RWPE1 (cell line): Measurements from ENCODE around the gene PDSS2.
"Not testable (repeated sequence)": the region's sequence is repeated elsewhere in the genome, so short reads cannot be mapped to it uniquely, and the experiment has no call there.

Source experiments
- CTCF ChIA-PET: fragments of 350-600 bp; sonication (Branson Sonifier 250); formaldehyde crosslinking; extraction: SDS; loops from one replicate; lab custom pipeline; 2021; lab: Yijun Ruan, JAX
- POLR2A ChIA-PET: fragments of 400-600 bp; formaldehyde crosslinking; extraction: SDS; loops from one replicate; lab custom pipeline; 2020; ENCODE audit warnings: antibody characterized with exemption; ENCODE audit not compliant: low non-redundant PET; lab: Yijun Ruan, JAX
- DNase-seq: peaks from one replicate; pipeline ENCODE4 v3.0.0; 2012; ENCODE audit warnings: low spot score
- H3K27ac ChIP-seq: fragments of 450-650 bp; 2 replicates; pipeline ENCODE4 v1.5.1; 2017
- TF ChIP-seq, protein P1 (sequence below): fragments of 450-650 bp; conservative IDR thresholded peaks from 2 replicates; pipeline ENCODE4 v1.5.1; 2017; ENCODE audit warnings: low read depth, mild to moderate bottlenecking

The PDSS2 gene

DNA sequence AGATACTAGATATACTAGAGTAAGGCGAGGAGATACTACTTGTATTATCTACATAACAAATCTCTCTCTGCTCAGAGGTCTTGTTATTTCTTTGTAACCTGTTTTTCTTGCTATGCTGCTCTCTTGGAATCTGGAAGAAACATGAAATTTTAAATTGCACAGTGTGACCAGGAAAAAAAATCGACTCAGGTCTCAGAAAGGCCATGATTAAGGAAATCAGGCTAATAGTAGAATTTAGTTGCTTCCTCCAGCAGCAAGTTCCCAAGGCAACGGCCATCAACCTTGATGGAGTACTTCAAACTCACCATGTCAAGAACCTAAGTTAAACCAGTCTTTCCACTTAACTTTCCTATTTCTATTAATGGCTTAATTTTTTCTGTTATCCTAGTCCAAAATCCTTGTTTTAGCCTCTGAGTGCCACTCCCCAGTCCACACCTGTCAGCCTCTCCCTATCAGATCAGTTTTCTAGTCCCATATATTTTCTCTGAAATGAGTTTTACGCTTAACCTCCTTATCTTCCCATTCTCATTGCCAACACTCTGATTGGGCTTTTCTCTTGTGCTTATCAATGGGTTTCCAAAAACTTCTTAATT is 256.4 kb downstream of the PDSS2 start:
- TF ChIP-seq, protein P1, sequence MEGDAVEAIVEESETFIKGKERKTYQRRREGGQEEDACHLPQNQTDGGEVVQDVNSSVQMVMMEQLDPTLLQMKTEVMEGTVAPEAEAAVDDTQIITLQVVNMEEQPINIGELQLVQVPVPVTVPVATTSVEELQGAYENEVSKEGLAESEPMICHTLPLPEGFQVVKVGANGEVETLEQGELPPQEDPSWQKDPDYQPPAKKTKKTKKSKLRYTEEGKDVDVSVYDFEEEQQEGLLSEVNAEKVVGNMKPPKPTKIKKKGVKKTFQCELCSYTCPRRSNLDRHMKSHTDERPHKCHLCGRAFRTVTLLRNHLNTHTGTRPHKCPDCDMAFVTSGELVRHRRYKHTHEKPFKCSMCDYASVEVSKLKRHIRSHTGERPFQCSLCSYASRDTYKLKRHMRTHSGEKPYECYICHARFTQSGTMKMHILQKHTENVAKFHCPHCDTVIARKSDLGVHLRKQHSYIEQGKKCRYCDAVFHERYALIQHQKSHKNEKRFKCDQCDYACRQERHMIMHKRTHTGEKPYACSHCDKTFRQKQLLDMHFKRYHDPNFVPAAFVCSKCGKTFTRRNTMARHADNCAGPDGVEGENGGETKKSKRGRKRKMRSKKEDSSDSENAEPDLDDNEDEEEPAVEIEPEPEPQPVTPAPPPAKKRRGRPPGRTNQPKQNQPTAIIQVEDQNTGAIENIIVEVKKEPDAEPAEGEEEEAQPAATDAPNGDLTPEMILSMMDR: no peak
- no peak overlapping the region for H3K27ac ChIP-seq
- ChIA-PET CTCF (no interaction called here), POLR2A (no interaction called here)
- DNase-seq: no peak

DNA sequence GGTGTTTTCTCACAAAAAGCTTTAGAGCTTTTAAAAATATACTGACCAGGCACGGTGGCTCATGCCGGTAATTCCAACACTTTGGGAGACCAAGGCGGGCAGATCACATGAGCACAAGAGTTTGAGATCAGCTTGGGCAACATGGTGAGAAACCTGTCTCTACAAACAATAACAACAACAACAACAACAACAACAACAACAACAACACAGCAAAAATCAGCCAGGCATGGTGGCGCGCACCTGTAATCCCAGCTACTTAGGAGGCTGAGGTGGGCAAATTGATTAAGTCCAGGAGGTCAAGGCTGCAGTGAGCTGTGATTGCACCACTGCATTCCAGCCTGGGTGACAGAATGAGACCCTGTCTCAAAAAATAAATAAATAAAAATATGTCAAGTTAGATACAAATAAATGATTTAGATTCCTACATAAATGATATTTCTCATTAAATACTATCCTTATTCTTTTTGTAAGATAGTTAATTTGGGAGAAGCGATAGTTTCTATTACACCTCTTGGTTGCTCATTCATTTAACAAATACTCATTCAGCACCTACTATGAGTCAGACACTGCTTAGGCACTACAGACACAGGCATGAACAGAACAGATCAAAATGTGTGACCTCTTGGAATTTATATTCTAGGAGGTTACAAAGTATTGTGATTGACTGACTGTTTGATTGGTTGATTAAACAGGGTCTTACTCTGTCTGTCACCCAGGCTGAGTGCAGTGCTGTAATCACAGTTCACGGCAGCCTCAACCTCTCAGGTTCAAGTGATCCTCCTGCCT is 260.5 kb downstream of the PDSS2 start:
- TF ChIP-seq, protein P1: no peak
- no peak for DNase-seq
- ChIA-PET POLR2A (no interaction called here), CTCF (no interaction called here)
- no peak overlapping the region for H3K27ac ChIP-seq

DNA sequence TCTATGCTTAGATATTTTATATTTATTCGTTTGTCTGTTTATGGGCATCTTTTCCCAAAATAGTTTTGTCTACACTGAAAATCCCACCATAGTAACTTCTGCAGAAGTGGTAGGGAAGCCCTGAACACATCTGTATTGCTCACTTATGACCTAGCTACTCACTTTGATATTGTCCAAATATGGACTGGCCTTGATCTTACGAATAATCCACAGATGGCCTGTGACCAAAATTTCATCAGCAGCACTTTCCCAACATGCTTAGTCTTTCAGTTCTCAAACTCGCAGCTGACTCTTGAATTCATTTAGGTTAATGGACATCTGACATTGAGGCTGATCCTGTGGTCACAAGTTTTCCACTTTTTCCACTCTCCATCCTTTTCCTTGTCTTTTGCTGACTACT is 263.2 kb downstream of the PDSS2 start:
- no peak for DNase-seq
- POLR2A ChIA-PET: no interaction called here
- CTCF ChIA-PET: interaction anchor here (0.6 kb wide), 1 partner anchor 18 kb away, joined by 3 read pairs; no protein-coding TSS in a partner anchor
- TF ChIP-seq, protein P1: no peak
- no peak overlapping the region for H3K27ac ChIP-seq

DNA sequence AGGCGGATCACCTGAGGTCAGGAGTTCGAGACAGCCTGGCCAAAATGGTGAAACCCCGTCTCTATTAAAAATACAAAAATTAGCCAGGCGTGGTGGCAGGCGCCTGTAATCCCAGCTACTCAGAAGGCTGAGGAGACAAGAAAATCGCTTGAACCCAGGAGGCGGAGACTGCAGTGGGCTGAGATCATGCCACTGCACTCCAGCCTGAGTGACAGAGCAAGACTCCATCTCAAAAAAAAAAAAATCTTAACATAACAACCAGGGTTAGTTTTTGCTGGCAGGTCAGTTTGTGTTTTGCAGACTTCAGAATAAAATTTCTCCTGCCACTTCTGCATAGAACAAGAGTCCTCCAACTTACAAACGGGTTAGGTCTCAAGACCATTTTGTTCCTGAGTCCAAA is 264.6 kb downstream of the PDSS2 start:
- H3K27ac ChIP-seq, DNase-seq, CTCF ChIA-PET, POLR2A ChIA-PET: not testable (repeated sequence)

DNA sequence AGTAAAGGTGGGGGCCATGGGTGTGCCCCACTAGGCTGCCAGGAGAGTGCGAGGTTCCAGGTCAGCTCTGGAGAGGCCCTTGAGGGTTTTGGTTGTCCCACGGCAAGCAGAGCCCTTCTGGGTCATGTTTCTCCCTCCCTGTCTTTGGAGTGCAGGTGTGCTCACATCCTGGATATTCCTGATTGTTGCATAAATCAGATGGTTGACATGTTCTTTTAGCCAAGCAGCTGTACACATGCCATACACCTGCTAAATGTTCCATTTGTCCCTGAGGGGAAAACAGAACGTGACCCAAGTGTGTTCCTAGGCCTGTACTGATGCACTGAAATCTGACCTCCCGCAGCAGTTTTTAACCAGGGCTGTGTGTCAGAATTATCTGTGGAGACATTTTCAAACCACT is 266.5 kb downstream of the PDSS2 start:
- no peak overlapping the region for H3K27ac ChIP-seq
- DNase-seq: no peak
- TF ChIP-seq, protein P1: no peak
- ChIA-PET POLR2A (no interaction called here), CTCF (no interaction called here)

DNA sequence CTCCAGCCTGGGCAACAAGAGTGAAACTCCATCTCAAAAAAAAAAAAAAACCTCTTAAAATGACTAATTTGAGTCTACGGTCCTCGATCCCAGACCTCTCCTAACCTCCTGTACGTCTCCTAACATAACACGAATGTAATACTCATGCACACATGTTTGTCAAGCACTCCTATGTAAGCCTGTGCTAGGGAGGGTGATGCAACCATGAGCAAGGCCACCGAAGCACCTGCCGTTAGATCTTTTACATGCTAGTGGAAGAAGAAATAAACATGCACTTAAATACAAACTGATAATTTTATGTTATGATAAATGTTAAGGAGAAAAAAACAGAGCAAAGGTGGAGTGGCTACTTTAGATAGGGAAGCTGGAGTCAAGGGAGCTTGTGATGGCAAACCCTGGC is 271.7 kb downstream of the PDSS2 start:
- no peak overlapping the region for H3K27ac ChIP-seq
- no peak for DNase-seq
- TF ChIP-seq, protein P1: no peak
- ChIA-PET POLR2A (no interaction called here), CTCF (interaction anchor here (1.2 kb wide), 1 partner anchor 272 kb away, joined by 3 read pairs; no protein-coding TSS in a partner anchor)

DNA sequence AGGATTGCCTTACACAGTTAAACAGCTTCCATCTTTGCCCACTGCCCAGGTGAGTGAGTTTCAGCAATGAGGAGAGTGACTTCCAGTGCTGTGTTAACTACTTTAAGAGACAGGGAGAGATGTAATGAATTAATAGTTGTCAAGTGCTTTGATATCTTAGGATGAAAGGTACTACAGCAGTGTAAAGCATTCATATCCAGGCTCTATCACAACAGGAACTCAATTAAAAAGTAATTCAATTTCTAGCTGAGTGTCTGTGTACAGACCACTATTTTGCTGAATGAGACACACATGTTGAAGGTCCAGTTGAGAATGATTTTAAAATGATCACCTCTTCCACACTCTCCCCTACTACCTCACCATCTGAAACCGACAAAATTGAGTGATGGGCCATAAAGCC is 273.3 kb downstream of the PDSS2 start:
- no peak overlapping the region for H3K27ac ChIP-seq
- ChIA-PET POLR2A (no interaction called here), CTCF (interaction anchor here (0.5 to 1.0 kb wide), 3 partner anchors 9 to 540 kb away, joined by 3 to 4 read pairs (median 3); no protein-coding TSS in a partner anchor)

More for the DNA sequence above, 273.3 kb downstream of the PDSS2 start:
- no peak for DNase-seq
- TF ChIP-seq, protein P1: no peak
